ENCODE measurements around the gene NR1I2. TPM values are rescaled to one million over a fixed set of nuclear protein-coding genes. Genes with fewer than 3 reads are reported as not detected.

NR1I2 gene
- total RNA-seq, result under 1 TPM in 2 of 4 donors, not detected in 2; 0.21 to 0.62 TPM

DNA sequence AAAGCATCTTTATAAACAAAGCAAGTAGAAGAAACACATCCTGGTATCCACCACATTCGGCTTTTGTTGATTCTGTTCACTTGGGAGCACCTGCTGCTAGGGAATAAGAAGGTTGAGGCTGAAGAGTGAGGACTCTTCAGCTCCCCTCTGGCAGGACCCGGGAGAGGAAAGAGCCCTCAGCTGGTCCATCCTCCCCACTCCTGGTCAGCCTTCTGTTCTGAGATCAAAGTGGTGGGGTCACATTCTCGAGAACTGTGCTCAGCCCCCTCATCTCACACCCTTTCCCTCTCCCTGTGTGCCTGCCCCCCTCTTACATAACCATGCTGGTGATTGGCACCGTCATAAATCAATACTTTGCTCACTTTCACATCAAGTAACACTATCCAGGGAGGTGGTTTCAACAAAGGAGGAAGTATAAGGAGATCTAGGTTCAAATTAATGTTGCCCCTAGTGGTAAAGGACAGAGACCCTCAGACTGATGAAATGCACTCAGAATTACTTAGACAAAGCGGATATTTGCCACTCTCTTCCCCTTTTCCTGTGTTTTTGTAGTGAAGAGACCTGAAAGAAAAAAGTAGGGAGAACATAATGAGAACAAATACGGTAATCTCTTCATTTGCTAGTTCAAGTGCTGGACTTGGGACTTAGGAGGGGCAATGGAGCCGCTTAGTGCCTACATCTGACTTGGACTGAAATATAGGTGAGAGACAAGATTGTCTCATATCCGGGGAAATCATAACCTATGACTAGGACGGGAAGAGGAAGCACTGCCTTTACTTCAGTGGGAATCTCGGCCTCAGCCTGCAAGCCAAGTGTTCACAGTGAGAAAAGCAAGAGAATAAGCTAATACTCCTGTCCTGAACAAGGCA is at the start of gene NR1I2:
Gene NR1I2, plus strand, starts transcription at position 772 of the 869 bp plus-strand sequence.
- TF ChIP-seq, protein P1, sequence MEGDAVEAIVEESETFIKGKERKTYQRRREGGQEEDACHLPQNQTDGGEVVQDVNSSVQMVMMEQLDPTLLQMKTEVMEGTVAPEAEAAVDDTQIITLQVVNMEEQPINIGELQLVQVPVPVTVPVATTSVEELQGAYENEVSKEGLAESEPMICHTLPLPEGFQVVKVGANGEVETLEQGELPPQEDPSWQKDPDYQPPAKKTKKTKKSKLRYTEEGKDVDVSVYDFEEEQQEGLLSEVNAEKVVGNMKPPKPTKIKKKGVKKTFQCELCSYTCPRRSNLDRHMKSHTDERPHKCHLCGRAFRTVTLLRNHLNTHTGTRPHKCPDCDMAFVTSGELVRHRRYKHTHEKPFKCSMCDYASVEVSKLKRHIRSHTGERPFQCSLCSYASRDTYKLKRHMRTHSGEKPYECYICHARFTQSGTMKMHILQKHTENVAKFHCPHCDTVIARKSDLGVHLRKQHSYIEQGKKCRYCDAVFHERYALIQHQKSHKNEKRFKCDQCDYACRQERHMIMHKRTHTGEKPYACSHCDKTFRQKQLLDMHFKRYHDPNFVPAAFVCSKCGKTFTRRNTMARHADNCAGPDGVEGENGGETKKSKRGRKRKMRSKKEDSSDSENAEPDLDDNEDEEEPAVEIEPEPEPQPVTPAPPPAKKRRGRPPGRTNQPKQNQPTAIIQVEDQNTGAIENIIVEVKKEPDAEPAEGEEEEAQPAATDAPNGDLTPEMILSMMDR (IDR thresholded peaks at IDR 0.05), result no peak
- H3K36me3 ChIP-seq, result no peaks in the 10 kb centered on the region
- no peak for DNase-seq
- no peaks in the 10 kb centered on the region for H3K4me1 ChIP-seq
- H3K27ac ChIP-seq, result no peak within 1 kb of the TSS
- no peak within 1 kb of the TSS for H3K4me3 ChIP-seq
- no peaks in the 10 kb centered on the region for H3K27me3 ChIP-seq
- H3K9me3 ChIP-seq, result no peaks in the 10 kb centered on the region
- intact Hi-C loops (cut with DNase I; ENCODE audit: low total_unique reads), result no loop called here

DNA sequence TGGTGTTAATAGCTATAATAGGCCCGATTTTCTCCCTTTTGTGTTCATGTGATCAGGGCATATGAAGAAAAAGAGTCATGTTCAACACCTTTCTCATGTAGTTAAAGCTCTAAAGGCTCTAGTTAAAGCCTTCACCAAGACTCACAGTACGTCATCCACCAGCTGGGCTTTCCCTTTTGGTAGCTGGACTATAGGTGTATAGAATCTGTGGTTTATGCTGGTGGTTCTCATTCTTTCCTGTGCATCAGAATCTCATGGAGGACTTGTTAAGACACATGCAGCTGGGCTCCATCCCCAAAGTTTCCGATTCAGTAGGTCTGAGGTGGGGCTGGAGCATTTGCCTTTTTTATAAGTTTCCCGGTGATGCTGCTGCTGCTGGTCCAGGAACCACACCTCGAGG is 48.1 kb upstream of the NR1I2 start:
- H3K36me3 ChIP-seq, result no peaks in the 10 kb centered on the region
- no peaks in the 10 kb centered on the region for H3K27me3 ChIP-seq
- no peak overlapping the region for H3K27ac ChIP-seq
- intact Hi-C loops (cut with DNase I; ENCODE audit: low total_unique reads), result no loop called here
- H3K4me1 ChIP-seq, result no peaks in the 10 kb centered on the region
- no peak overlapping the region for H3K4me3 ChIP-seq
- TF ChIP-seq, protein P1 (IDR thresholded peaks at IDR 0.05), result no peak
- no peak for TF ChIP-seq POLR2A (IDR thresholded peaks at IDR 0.05)
- no peaks in the 10 kb centered on the region for H3K9me3 ChIP-seq
- DNase-seq, result no peak

DNA sequence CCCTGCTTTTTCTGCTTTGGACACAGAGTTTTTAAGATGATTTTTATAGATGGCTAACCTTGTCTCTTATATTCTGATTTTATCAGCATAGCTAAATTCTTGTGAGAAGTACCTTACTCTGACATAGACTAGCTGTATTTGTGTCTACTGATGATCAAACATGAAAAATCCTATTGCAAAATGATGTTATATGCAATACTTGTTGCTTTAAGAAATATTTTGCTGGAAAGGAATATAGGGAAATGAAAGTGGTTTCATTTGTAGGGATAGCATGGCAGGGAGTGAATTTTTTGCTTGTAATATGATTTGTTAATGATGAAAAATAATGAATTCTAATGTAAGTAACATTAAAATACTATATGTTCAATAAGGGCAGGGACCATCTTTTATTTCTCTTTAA is 43.2 kb upstream of the NR1I2 start:
- no peaks in the 10 kb centered on the region for H3K36me3 ChIP-seq
- H3K9me3 ChIP-seq, result no peaks in the 10 kb centered on the region
- intact Hi-C loops (cut with DNase I; ENCODE audit: low total_unique reads), result no loop called here
- TF ChIP-seq POLR2A (IDR thresholded peaks at IDR 0.05), result no peak
- TF ChIP-seq, protein P1 (IDR thresholded peaks at IDR 0.05), result no peak
- no peaks in the 10 kb centered on the region for H3K4me1 ChIP-seq
- H3K4me3 ChIP-seq, result no peak overlapping the region
- no peak overlapping the region for H3K27ac ChIP-seq
- H3K27me3 ChIP-seq, result no peaks in the 10 kb centered on the region
- DNase-seq, result no peak

DNA sequence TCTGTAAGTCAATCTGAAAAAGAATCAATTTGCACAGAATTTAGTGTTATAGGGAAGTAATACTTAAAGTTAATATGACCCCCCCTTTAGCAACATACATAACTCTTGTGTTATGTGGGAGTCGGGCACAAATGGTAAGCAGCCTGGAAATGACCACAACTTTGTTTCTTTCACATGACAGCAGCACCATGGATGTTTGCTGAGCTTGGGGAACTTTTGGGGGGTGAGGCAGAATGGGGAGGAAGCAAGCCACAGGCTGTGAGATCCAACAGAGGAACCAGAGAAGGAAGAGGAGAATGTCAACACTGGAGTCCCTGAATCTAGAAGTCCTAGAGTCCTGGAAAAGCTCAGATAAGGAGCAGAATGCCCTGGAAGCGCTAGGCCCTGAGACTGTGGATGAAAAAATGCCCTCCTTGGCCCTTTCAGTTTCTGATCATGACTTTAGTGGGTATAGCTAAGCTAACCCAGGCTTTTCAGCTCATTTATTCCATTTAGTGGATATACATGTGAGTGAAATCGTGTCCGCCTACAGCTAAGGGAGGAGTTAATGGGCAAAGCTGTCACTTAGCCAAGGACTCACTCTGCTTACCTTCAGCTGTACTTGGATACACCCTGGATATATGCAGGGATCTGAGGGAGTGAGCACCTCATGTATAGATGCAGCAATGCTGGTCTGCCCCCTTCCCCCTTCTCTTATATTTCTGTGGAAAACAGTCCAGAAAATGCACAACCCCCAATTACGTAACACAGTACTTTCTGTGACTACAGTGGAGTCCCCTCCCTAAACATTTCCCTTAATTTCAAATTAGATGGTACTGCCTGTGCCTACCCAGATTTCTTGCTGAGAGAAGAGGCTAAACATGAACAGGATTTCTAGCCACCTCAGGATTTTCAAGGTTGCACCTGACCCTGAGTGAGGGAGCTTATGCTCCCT is 40.0 kb upstream of the NR1I2 start:
- Histone ChIP-seq H3K9me3 (no peaks in the 10 kb centered on the region), H3K27me3 (no peaks in the 10 kb centered on the region), H3K27ac (no peak overlapping the region), H3K4me1 (no peaks in the 10 kb centered on the region), H3K36me3 (no peaks in the 10 kb centered on the region), H3K4me3 (no peak overlapping the region)
- DNase-seq, result no peak
- TF ChIP-seq, protein P1 (IDR thresholded peaks at IDR 0.05), result no peak
- TF ChIP-seq POLR2A (IDR thresholded peaks at IDR 0.05), result no peak
- intact Hi-C loops (cut with DNase I; ENCODE audit: low total_unique reads), result no loop called here

DNA sequence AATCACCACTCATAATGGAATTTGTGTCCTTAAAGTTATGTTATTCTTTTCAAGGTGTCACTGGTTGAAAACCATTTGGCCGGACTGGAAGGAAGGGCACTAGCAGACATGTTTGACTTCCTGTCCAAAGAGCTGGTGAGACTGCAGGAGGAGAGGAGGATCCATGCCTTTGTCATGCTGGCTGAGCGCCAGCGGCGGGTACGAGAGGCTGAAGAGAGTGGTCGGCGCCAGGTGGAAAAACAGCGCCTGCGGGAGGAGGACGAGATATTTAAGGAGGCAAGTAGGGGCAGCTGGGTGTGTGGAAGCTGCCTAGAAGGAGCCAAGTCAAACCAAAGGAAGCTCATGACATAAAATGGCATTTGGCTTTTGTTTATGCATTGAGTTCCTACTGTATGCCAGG is 38.0 kb upstream of the NR1I2 start:
- no peaks in the 10 kb centered on the region for H3K9me3 ChIP-seq
- no peak overlapping the region for H3K27ac ChIP-seq
- DNase-seq, result no peak
- intact Hi-C loops (cut with DNase I; ENCODE audit: low total_unique reads), result no loop called here
- H3K27me3 ChIP-seq, result no peaks in the 10 kb centered on the region
- TF ChIP-seq, protein P1 (IDR thresholded peaks at IDR 0.05), result no peak
- no peak overlapping the region for H3K4me3 ChIP-seq
- no peaks in the 10 kb centered on the region for H3K36me3 ChIP-seq
- H3K4me1 ChIP-seq, result no peaks in the 10 kb centered on the region

All from uterus (tissue), 4 donors.